OCI-LY1 (cell line): ENCODE data around the gene PAPPA.

Experiments
- H2AFZ ChIP-seq: fragments of 200-600 bp; sonication (generic), shearing (Covaris generic); 2 replicates; pipeline ENCODE4 v1.6.0; 2014; ENCODE audit warnings: antibody characterized with exemption, mild to moderate bottlenecking, low read length
- H3F3A ChIP-seq: fragments of 200-600 bp; sonication (generic), shearing (Covaris generic); 2 replicates; pipeline ENCODE4 v1.6.0; 2014; ENCODE audit warnings: mild to moderate bottlenecking, antibody characterized with exemption, low read length, moderate library complexity; ENCODE audit not compliant: insufficient read depth
- H3K27ac ChIP-seq: fragments of 200-600 bp; sonication (generic); 2 replicates; pipeline ENCODE4 v1.5.1; 2014; ENCODE audit warnings: low read length, mixed run types, mild to moderate bottlenecking, low read depth; ENCODE audit not compliant: poor library complexity, severe bottlenecking
- H3K27me3 ChIP-seq: fragments of 200-600 bp; sonication (generic); 2 replicates; pipeline ENCODE4 v1.6.0; 2014; ENCODE audit warnings: antibody characterized with exemption, mild to moderate bottlenecking, low read length, moderate library complexity; ENCODE audit not compliant: insufficient read depth
- H3K36me3 ChIP-seq: fragments of 200-600 bp; sonication (generic); 2 replicates; pipeline ENCODE4 v1.6.1; 2014; ENCODE audit warnings: mild to moderate bottlenecking, antibody characterized with exemption, low read length, moderate library complexity, mixed read lengths; ENCODE audit not compliant: insufficient read depth
- H3K4me1 ChIP-seq: fragments of 200-600 bp; sonication (generic); 2 replicates; pipeline ENCODE4 v1.5.1; 2014; ENCODE audit warnings: mild to moderate bottlenecking, low read length, moderate library complexity; ENCODE audit not compliant: insufficient read depth, severe bottlenecking
- H3K4me2 ChIP-seq: fragments of 200-600 bp; sonication (generic), shearing (Covaris generic); 2 replicates; pipeline ENCODE4 v1.6.1; 2014; ENCODE audit warnings: low read length
- H3K4me3 ChIP-seq: fragments of 200-600 bp; sonication (generic); 2 replicates; pipeline ENCODE4 v1.5.1; 2014; ENCODE audit warnings: low read length, low read depth, mild to moderate bottlenecking, mixed read lengths; ENCODE audit not compliant: poor library complexity, severe bottlenecking
- H3K79me2 ChIP-seq: fragments of 200-600 bp; shearing (Covaris generic); 2 replicates; pipeline ENCODE4 v1.6.1; 2016; ENCODE audit warnings: mixed run types, low read length, mixed read lengths; ENCODE audit not compliant: insufficient read depth
- H3K9ac ChIP-seq: fragments of 200-600 bp; sonication (generic), shearing (Covaris generic); 2 replicates; pipeline ENCODE4 v1.6.1; 2014; ENCODE audit warnings: mild to moderate bottlenecking, low read length, mixed read lengths
- H3K9me2 ChIP-seq: fragments of 200-600 bp; sonication (generic), shearing (Covaris generic); 2 replicates; pipeline ENCODE4 v1.6.1; 2014; ENCODE audit warnings: low read depth, mild to moderate bottlenecking, low read length, mixed read lengths
- H3K9me3 ChIP-seq: fragments of 200-600 bp; shearing (Covaris generic); 2 replicates; pipeline ENCODE4 v1.6.1; 2014; ENCODE audit warnings: low read length, mixed read lengths
- H4K20me1 ChIP-seq: fragments of 200-600 bp; sonication (generic), shearing (Covaris generic); 2 replicates; pipeline ENCODE4 v1.6.0; 2016; ENCODE audit warnings: mild to moderate bottlenecking, low read length; ENCODE audit not compliant: insufficient read depth
- EZH2 ChIP-seq: fragments of 200-600 bp; sonication (generic), shearing (Covaris generic); IDR thresholded peaks from 2 replicates; pipeline ENCODE4 v1.8.0; 2017; ENCODE audit warnings: borderline replicate concordance, mixed run types, mild to moderate bottlenecking, antibody characterized with exemption, low read length, moderate library complexity, mixed read lengths
- TF ChIP-seq, protein P1 (sequence below): fragments of 200-600 bp; sonication (generic), shearing (Covaris generic); IDR thresholded peaks from 2 replicates; pipeline ENCODE4 v1.5.1; 2017; ENCODE audit warnings: mild to moderate bottlenecking, antibody characterized with exemption, low read length, moderate library complexity, mixed read lengths

Gene PAPPA

DNA sequence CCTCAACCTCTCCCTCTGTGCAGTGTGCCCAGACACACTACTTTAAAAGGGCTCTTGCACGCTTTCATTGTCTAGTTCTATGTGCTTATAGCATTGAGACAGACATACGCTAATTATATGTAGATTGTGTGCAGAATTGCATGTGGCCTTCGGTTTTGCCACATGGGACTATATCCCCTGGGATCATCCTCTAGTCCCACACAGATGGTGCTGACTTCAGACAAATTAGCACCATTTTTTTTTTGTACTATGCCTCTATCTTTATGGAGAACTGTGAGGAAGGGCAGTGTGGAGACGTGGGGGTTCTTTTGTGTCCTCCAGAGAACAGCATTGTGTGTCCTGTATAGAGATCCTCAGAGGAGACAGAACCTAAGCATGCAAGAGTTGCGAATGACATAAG lies 29.3 kb downstream of the PAPPA start:
- Histone ChIP-seq H3K27ac (no peak overlapping the region), H3K79me2 (no peaks in the 10 kb centered on the region), H3K9ac (no peak overlapping the region), H3K4me3 (no peak overlapping the region), H3K4me1 (no peaks in the 10 kb centered on the region), H3K27me3 (no peaks in the 10 kb centered on the region), H3K36me3 (no peaks in the 10 kb centered on the region), H3K9me2 (no peaks in the 10 kb centered on the region), H3K9me3 (no peaks in the 10 kb centered on the region), H3F3A (no peaks in the 10 kb centered on the region), H3K4me2 (no peak overlapping the region), H2AFZ (no peak overlapping the region), H4K20me1 (no peaks in the 10 kb centered on the region)
- TF ChIP-seq, protein P1, sequence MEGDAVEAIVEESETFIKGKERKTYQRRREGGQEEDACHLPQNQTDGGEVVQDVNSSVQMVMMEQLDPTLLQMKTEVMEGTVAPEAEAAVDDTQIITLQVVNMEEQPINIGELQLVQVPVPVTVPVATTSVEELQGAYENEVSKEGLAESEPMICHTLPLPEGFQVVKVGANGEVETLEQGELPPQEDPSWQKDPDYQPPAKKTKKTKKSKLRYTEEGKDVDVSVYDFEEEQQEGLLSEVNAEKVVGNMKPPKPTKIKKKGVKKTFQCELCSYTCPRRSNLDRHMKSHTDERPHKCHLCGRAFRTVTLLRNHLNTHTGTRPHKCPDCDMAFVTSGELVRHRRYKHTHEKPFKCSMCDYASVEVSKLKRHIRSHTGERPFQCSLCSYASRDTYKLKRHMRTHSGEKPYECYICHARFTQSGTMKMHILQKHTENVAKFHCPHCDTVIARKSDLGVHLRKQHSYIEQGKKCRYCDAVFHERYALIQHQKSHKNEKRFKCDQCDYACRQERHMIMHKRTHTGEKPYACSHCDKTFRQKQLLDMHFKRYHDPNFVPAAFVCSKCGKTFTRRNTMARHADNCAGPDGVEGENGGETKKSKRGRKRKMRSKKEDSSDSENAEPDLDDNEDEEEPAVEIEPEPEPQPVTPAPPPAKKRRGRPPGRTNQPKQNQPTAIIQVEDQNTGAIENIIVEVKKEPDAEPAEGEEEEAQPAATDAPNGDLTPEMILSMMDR = no peak
- TF ChIP-seq EZH2 = no peak

- Histone ChIP-seq H3K27ac (no peak overlapping the region), H3K4me1 (no peaks in the 10 kb centered on the region), H3K79me2 (no peaks in the 10 kb centered on the region), H4K20me1 (no peaks in the 10 kb centered on the region), H3K4me3 (no peak overlapping the region), H3K36me3 (no peaks in the 10 kb centered on the region), H3K4me2 (no peak overlapping the region), H3K9me2 (no peaks in the 10 kb centered on the region), H3F3A (no peaks in the 10 kb centered on the region), H3K9me3 (no peaks in the 10 kb centered on the region), H2AFZ (no peak overlapping the region), H3K9ac (no peak overlapping the region), H3K27me3 (no peaks in the 10 kb centered on the region)
- TF ChIP-seq, protein P1 = no peak
- no peak for TF ChIP-seq EZH2
Observed at GRCh38 chr9:116187570-116188170, 34.1 kb downstream of the PAPPA start.

DNA sequence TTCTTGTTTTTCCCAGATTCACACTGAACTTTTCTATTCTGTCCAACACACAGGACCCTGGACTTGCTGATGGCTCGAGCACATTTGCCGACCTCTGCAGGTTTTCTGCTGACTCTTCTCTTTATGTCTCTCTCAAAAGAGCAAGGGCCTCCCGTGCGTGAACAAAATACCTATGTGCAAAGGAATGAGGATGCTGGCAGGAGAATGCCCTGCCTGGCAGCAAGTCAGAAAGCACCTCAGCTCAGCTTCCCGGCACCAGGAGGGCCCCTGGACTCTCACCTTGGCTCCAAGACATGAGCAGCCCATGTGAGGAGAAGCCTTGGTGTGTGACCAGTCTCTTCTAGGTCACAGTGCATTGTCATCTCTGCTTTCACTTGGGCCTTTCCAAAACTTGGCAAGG lies 36.1 kb downstream of the PAPPA start:
- H3K79me2 ChIP-seq = no peaks in the 10 kb centered on the region
- H4K20me1 ChIP-seq = no peaks in the 10 kb centered on the region
- H2AFZ ChIP-seq = no peak overlapping the region
- no peaks in the 10 kb centered on the region for H3K9me2 ChIP-seq
- no peaks in the 10 kb centered on the region for H3F3A ChIP-seq
- no peaks in the 10 kb centered on the region for H3K27me3 ChIP-seq
- no peaks in the 10 kb centered on the region for H3K36me3 ChIP-seq
- no peak overlapping the region for H3K4me2 ChIP-seq
- no peaks in the 10 kb centered on the region for H3K4me1 ChIP-seq
- no peak overlapping the region for H3K9ac ChIP-seq
- H3K9me3 ChIP-seq = no peaks in the 10 kb centered on the region
- H3K27ac ChIP-seq = no peak overlapping the region
- H3K4me3 ChIP-seq = no peak overlapping the region
- TF ChIP-seq EZH2 = no peak
- TF ChIP-seq, protein P1 = no peak
